Stimulated activated CD4-positive, alpha-beta T cell treated with anti-CD3 and anti-CD28 coated beads, Interleukin-15, amount 100 ng/mL, for 24 hours (primary cell): ENCODE data around the gene CNNM3.
"Not testable (repeated sequence)": the region's sequence is repeated elsewhere in the genome, so short reads cannot be mapped to it uniquely, and the experiment has no call there.

Experiments used
- DNase-seq: peaks from one replicate; pipeline ENCODE4 v3.0.0-alpha.2; 2020

Gene CNNM3

DNA sequence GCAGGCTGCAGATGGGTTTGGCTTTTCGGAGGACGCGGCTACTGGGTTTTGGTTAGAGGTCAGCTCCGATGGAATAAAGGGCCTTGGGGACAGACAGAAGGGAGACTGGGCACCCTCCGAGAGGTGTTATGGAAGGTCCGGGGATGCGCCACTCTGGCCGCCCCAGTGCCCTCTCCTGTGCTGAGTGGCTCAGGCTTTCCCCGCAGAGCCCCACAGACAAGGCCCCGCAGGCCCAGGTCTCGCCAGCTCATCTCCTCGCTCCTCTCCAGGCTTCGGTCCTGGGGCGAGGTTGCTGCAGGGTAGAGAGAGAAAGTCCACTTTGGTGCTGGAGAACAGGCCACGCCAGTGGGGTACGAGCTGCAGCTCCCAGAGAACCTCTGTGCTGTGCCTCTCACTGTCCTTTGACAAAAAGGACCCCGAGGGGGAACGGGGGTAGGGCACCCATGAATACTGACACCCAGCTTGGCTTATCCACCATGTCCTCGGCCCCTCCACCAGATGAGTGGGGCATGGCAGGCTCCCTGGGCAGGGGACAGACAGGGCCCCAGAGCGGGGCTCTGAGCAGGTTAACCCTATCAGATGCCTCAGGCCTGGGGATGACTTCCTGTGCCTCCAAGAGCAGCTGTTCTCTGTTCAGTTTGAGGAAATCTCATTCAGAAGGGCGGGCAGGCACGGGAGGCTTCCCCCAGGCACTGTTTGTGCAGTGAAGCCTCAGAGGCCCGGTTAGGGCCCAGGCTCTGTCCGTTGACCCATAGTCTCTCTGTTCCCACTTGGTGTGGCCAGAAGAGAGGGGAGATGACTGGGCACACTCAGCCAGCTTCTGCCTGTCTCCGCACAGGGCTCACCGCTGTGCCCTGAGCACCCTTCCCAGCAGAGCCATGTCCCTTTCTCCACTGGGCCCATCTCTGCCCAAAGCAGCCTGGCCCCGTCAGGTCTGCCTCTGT lies 15.7 kb upstream of the CNNM3 start:
- no peak for DNase-seq

DNA sequence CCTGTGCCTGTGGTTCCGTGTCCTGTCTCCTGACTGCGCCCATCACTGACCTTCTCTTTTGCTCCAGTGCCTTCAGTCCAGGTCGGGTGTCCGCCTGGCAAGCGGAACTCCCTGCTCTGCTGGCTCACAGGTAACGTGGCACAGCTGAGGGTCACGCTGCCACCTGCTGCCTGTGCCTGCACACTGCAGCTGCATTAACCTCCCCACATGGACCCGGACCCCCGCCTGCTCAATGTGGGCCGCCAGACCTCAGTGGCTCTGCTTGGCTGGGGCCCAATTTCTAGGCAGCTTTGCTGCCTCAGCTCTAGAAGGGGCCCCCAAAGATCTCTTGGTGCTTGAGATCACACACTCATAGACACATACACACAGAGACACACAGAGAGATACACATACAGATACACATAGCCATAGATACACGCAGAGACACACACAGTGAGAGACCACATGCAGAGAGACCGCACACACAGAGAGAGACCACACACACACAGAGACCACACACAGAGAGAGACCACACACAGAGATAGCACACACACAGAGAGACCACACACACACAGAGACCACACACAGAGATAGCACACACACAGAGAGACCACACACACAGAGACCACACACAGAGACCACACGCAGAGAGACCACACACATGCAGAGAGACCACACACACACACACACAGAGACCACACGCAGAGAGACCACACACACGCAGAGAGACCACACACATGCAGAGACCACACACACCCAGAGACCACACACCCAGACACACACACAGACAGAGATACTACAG lies 14.9 kb upstream of the CNNM3 start:
- DNase-seq, result peak; percentile 85

DNA sequence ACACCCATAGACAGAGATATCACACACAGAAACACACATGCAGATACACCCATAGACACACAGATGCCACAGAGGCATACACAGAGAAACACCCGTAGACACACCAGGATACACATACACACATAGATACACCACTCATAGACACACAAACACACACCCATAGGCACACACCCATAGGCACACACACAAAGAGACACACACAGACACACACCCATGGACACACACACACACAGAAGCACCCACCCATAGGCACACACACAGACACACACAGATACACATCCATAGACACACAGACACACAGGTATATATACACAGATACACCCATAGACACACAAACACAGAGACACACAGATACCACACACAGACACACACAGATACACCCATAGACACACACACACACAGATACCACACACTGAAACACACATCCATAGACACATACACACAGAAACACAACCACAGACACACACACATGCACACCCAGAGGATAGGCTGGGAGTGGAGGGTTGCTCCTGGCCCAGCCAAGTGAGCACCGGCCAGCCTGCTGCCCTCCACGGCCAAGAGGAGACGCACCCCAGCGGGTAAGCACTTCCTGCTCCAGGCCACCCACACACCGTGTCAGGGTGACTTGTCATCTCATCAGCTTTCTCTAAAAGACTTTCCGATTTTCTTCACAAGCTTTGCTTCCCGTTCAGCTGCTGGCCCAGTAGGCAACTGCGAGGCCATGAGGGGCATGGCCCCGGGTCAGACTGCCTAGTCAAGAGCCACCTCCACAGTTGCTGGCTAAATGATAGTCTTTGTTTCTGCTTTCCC lies 14.1 kb upstream of the CNNM3 start:
- peak; percentile 67 for DNase-seq

DNA sequence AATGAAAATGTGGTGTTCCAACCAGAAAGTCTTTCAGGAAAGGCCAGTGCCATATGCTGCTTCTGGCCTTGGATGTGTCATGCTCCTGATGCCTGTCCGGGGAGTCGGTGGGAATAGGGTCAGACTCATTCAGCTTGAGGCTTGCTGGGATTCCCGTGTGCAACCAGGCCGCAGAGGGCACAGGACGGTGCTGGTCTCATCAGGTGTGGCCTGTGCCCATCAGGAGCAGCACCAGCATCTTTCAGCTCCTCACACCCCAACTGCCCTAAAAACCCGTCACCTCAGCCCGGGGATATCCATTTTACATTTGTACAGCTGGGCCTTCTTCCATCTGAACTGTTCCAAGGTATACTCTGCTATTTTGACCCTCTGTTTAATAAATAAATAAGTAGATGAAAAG lies 13.3 kb upstream of the CNNM3 start:
- DNase-seq, result no peak

DNA sequence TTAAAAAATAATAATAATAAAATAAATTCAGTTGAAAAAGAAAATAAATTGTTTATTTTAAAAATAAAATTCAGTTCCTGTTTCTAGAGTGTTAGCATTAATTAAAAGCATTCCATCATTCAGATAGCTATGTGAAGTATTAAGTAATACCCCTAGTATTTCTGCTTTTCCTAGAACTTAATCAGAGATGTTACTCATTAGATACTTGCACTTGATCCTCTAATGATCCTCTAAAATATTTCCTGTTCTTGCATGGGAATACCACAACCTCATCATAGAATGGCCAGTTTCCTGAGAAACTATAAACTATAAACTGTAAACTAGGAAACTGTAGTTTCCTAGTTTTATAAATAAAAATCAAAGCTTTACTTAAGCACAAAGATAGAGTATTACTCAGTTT lies 11.1 kb upstream of the CNNM3 start:
- no peak for DNase-seq

DNA sequence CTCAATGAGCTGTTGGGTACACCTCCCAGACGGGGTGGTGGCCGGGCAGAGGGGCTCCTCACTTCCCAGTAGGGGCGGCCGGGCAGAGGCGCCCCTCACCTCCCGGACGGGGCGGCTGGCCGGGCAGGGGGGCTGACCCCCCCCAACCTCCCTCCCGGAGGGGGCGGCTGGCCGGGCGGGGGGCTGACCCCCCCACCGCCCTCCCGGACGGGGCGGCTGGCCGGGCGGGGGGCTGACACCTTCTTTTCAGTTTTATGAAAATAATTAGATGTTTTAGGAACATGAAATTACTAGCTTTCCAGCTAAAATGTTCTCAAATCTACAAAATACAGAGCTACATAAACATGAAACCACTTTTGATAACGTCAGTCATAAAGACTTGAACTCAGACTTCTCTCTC lies 10.1 kb upstream of the CNNM3 start:
- not testable (repeated sequence) for DNase-seq

DNA sequence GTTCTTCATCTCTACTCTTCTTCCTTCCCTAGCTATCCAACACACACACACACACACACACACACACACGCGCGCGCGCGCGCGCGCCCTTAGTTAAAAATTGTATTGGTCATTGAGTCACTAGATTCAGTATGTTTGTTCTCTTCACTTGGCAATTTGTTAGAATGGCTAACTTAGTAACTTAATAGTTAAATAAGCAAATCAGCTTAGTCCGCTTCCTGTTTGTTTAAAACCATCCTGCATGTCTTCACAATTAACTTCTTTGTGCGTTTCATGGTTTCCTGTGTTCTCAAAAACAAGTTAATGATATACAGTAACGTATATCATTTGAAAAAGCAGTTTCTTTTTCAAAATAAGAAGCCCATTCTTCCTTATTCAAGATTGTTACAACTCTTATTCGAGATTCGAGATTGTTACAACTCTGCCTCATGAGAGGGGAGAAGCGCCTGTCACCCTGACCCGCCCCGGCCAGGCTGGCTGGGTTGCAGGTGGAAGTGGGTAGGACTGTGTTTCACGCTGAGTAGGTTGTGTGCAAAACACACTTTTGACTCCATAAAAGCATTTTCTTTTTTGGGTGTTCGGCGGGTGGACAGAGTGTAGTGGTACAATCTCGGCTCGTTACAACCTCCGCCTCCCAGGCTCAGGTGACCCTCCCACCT lies 9.5 kb upstream of the CNNM3 start:
- DNase-seq, result no peak

DNA sequence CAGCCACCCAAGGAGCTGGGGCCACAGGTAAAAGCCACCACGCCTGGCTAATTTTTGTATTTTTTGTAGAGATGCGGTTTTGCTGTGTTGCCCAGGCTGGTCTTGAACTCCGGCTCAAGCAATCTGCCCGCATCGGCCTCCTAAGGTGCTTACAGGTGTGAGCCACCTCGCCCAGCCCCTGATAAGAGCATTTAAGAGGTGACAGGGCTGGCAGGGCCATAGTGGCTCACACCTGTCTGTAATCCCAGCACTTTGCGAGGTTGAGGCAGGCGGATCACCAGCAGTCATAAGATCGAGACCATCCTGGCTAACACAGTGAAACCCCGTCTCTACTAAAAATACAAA lies 9.0 kb upstream of the CNNM3 start:
- no peak for DNase-seq

DNA sequence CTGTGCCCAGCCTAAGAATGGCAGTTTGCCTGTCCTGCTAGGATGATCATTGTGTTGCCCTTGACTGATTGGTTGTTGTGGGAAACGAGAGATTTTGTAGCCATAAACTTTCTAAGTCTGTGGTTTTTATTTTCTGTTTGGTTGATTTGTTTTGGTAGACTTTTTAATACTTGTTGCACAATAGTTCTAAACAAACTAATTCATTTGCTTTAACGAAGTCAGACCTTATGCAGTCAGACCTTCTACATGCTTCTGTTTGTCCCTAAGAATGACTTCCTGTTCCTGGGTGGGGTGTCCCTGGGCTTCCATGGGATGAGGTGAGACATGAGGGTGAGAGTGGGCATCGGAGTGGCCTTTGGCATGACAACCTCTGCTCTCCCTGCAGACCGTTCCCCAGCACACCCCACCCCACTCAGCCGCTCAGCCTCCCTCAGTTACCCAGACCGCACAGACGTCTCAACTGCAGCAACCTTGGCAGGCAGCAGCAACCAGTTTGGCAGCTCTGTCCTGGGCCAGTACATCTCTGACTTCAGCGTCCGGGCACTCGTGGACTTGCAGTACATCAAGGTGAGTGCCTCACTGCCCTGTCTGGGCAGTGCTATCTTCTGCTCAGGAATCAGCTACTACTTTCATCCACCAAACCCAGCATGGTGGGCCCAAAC lies 7.8 kb upstream of the CNNM3 start:
- no peak for DNase-seq

DNA sequence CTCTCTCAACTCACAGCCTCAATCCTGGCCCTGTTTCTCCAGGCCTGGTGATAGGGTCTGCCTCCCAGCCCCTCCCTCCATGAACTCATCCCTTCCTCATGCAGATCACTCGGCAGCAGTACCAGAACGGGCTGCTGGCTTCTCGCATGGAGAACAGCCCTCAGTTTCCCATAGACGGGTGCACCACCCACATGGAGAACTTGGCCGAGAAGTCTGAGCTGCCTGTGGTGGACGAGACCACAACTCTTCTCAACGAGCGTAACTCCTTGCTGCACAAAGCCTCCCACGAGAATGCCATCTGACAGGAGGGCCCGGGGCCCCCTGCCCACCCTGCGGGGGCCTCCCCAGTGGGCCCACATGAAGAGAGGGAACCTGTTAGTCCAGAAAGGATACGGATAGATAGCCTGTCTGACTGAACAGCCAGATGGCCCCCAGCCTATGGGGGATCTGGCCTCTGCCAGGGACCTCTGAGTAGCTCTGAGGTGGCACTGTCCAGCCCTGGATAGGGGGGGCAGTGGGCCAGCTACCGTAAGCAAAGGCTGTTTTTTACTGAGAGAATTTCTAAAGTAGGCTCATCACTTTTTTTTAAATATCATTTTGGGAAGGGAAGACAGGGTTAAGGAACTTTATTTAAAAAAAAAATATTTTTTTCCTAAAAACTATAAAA lies 6.7 kb upstream of the CNNM3 start:
- no peak for DNase-seq

DNA sequence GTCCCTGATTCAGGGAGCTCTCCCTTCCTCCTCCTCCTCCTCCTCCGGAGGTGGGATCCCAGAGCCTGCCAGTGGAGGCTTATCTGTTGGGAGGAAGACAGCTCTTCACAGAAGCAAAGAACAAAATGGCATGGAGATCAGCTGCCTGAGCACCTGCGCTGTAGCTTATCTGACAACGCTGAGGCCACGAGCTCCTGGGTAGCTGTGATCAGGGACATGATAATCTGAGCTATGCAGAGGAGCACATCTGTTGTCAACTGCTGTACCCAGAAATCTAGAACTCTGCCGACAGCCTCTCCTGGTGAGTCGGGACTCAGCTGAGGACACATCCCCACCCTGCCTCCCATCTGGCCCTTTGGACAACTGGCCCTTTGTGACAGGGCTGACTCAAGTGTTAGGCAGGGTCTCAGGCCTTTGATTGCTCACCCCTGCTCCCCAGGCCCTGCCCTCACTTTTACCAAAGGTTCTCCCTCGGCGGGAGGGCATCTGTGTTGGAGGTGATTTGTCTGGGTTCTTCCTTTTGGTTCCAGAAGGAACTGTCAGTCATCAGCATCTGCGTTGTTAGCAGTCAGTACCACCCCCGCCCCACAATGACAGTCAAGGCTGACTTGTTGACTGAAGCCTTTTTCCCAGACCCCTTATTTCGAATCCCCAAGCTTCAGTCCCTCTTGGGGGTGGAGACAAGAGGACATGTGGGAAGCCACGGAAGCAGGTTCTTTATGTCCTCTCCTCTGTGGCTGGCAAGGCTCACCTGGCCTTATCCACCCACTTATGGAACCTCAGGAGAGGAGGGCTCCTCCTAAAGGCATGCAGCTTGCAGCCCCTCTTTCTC lies 5.9 kb upstream of the CNNM3 start:
- DNase-seq, result no peak

DNA sequence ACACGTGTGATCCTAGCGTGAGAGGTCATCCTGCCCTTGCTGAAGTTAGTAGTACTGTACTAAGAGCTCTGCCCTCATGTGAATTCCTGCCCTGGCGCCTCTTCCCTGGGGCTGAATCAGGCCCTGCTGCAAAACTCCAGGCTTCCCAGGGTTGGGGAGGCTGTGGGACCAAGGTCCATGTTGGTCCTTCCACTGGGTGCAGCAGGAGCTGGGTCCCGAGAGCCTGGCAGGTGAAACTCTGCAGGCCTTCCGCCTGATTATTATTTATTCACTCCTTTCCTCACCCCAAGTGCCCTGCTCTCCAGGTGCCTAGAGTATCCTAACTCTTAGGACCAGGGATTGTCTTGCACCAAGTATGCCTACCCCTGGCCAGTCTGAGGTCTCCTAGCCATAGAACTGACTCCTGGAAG lies 5.3 kb upstream of the CNNM3 start:
- DNase-seq, result no peak

DNA sequence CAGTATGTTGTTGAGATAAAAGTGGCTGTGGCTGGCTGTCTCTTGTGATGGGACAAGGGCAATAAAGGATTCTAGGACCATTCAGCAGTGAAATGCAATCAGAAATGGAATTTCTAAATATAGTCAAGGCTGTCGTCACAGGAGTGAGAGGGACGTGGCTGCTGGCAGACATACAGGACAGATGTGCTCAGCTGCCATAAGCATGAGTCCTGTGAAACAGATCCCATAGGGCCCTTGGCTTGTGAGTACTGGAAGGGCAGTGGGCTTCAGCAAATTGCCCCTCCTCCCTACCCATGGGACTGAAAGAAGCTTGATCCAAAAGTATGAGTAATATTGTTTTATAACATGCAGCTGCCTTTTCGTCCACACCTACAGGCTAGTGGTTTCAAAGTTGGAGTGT lies 4.2 kb upstream of the CNNM3 start:
- no peak for DNase-seq

DNA sequence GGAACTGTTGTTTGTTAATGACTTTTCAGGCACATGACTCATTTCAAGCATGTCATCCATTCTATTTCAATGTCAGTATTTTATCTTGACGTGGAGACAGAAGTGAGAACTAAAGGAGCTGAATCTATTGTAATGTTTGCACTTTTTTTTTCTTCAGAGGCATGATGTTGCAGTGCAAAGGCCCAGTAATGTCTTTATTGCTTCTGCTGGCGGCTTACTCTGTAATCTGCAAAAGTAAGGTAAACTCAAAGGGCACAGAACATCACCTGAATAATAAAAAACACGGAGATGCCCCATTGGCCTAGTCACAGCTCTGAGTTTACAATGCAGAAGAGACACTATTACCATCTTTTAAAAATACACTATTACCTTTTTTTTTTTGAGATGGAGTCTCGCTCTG lies 2.4 kb upstream of the CNNM3 start:
- DNase-seq, result no peak

DNA sequence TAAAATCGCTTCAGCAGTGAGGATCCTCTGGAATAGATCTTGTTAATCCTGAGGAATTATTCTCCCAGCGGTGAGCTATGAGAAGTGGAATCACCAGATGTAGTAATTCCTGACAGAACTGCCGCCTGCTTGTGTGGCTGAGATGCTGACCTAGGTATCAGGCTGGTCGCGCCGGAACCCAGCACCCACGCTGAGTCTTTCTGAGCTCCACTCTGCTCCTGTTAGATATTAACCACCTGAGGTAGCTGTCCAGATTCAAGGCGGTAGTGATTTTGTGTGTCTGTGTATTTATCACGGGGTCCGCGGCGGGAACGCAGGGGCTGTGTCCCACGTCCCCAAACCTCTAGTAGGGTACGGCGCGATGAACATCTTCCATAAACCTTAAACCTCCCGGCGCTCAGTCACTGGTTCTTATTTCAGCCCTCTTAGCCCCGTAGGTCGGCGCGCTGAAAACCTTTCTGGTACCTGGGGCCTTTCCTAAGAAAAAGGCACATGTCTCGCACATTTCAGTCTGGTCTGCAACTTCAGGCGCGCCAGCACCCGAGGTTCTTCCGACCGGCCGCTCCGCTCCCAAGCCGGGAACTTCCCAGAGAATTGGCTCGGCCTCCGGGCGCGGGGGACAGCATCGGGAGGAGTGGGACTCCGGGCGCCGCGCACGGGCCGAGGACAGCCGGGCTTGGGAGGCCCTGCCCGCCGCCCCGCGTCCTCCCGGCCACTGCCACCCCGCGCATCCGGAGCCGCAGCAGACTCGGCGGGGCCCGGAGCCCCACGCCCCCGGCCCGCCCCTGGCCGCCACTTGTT lies 542 bp upstream of the CNNM3 start:
- DNase-seq, result peak; percentile 49

DNA sequence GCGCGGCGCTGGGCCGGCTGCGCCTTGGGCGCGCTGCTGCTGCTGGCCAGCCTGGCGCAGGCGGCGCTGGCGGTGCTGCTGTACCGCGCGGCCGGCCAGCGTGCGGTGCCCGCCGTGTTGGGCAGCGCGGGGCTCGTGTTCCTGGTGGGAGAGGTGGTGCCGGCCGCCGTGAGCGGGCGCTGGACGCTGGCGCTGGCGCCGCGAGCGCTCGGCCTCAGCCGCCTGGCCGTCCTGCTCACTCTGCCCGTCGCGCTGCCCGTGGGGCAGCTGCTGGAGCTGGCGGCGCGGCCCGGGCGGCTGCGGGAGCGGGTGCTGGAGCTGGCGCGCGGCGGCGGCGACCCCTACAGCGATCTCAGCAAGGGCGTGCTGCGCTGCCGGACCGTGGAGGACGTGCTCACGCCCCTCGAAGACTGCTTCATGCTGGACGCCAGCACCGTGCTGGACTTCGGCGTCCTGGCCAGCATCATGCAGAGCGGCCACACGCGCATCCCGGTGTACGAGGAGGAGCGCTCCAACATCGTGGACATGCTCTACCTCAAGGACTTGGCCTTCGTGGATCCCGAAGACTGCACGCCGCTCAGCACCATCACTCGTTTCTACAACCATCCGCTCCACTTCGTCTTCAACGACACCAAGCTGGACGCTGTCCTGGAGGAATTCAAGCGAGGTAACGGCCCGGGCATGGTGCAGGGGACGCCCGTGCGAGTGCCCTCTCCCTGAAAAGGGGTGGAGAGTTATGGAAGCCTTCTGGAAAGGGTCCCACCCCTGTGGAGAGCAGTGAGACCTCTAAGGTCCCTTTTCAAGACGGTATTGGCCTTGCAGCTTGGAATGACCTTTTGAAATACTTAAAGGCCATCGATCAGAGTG lies 1.0 kb downstream of the CNNM3 start:
- DNase-seq, result peak; percentile 26

DNA sequence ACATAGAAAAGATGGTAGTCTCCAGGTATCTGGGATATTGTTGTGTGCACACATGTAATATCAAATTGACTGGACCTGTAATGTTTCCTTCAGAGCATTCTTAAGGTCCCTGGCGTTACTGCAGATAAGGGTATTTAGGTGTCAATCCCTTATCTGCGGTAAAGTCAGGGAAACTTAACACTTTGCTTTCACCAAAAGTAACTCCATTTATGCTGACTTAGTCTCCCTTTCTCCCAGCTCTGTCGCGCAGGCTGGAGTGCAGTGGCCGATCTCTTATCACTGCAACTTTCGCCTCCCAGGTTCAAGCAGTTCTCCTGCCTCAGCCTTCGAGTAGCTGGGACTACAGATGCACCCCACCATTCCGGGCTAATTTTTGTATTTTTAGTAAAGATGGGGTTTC lies 1.8 kb downstream of the CNNM3 start:
- DNase-seq, result no peak

DNA sequence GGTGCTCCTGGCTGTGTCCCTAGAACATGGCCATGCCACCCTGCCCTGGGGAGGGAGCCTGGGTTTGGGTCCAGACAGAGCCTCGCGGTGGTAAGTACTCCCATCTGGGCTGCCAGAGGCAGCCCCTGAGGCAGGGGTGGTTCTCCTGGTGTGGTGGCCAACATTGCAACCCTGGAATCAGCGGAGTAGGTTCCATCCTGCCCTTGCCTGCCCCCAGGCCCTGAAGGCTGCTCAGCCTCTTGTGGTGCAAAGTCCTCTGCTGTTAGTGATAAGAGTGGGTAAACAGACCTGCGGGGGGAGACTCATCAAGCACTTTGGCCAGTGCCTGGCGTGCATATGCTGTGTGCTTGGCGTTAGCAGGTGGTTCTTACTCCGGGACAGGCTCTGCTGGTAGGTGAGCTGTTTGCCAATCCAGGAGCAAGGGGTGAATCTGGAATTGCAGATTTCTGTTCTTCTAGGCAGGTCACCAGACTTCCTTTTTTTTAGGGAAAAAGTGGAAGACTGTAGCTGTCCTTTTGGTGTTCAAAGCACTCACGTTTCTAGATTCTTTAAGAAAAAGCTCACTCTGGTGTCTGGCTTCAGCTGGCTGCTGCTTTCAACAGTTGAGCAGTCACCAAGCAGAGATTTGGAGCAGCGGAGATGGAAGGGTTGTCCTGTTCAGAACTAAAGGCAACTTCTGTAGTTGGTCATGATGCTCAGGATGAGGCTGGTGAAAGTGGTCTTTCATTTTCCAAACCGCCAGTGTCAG lies 3.2 kb downstream of the CNNM3 start:
- no peak for DNase-seq
